HG02852 (cell line): ENCODE data around the gene INPP4A.

Experiments
- ATAC-seq: cut with Tn5 transposase; IDR thresholded peaks from one replicate; pipeline ENCODE4 v1.9.1; 2021; ENCODE audit warnings: mild to moderate bottlenecking, moderate library complexity; ENCODE audit not compliant: unreplicated experiment

Gene INPP4A

DNA sequence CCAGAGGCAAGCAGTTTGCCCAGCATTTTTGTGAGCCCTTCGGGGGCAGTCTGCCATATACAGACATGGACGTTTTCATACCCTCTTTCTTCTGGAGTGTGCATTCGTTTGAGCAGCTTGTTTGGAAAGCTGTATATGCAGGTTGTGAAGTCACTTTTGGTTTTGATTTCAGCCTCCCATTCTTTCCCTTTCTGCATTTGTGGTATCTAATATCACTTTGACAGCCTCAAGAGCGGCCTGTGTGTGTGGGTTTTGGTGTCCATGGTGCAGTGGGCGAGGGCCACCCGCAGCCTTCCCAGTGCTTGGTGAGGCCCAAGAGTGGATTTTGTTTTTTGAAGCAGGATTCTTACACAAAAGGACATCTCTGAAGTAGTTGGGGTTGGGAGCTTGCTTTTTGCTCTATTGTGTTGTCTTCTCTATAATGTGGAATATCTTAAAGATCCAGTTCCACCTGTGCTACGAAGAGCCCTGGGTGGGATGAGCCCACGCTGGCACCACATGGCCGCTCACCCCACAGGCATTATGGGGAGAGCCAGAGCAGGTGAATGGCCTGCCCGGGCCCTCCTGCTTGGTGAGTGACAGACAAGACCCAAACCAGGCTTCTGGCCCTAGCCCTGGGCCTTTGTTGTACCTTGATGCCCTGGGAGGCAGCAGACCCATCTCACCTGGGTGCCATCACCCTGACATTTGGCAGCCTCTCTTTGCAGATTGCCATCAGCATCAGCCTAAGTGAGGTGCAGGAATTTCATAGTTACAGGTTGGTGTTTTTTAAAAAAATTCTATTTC, 29.5 kb downstream of the INPP4A start:
- ATAC-seq = peak; percentile 42

- no peak for ATAC-seq
Measured at GRCh38 chr2:98474979-98475632, 30.4 kb downstream of the INPP4A start.

DNA sequence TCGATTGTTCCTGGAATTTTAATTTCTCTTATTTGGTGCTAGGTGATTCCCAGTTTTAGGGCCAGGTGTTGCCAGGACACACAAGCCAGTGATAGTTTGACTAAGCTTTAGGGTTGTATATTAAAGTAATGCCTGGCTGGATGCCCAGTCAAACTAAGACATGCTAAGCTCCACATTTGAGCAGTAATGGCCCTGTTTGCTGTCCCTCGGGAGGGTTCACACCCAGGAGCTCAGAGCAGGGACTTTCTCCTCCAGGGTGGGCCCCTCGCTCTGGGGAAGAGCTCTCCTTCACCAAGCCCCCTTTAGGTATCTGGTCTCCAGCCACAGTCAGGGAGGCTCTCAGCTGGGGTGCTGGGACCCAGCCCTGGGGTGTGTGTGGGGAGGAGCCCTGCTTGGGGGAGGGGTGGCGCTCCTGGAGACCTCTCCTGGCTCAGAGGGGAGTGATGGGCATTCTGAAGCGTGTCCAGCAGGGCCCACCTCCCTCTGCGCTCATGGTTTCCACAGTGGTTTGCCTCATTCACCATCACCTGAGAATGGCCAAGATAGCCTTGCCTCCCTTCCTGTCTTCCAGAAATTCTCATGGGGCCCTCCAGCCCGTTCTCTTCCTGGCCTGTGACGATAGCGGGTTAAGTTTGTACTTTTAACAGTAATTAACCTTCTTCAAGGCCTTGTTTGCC, 31.7 kb downstream of the INPP4A start:
- peak; percentile 36 for ATAC-seq

DNA sequence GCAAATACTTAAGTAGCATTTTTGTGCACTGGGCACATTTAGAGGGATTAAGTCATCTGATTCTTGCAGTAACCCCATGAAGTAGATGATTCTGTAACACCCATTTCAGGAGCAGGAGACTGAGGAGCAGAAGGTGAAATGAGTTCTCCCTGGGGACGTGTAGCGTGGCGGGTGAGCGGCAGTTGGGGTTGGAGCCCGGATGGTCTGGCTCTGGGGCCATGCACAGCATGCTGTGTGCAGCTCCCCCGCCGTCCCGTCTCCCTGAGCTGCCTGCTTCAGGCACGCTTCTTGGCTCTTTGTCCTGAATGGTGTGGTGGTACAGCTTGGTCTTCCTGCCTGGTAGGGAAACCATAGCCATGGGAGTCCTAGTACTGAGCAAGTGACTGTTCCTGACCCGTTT, 32.4 kb downstream of the INPP4A start:
- no peak for ATAC-seq

GRCh38 chr2:98477506-98477905, 32.8 kb downstream of the INPP4A start:
- no peak for ATAC-seq

DNA sequence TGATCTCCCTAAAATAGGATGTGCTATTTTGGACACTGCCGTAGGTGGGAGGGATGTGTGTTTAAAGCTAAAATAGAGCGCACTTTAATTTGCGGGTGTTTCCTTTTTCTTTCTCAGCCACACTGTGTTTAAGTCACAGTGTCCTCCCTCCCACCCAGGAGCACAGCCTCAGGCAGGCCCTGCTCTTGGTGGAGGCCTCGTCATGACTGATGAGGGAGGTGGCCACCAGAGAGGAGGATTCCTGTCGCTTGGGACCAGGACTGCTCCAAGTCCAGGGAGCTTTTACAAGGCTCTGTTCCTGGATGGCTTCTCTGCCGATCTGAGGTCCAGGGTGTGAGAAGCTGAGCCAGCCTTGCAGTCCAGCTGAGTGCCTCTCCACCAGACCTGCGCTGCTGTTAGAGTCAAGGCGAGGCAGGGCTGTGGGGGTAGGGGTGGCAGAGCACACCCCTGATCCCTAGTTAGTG, 33.5 kb downstream of the INPP4A start:
- ATAC-seq = no peak

- ATAC-seq = no peak
Measured at GRCh38 chr2:98478907-98479306, 34.2 kb downstream of the INPP4A start.

DNA sequence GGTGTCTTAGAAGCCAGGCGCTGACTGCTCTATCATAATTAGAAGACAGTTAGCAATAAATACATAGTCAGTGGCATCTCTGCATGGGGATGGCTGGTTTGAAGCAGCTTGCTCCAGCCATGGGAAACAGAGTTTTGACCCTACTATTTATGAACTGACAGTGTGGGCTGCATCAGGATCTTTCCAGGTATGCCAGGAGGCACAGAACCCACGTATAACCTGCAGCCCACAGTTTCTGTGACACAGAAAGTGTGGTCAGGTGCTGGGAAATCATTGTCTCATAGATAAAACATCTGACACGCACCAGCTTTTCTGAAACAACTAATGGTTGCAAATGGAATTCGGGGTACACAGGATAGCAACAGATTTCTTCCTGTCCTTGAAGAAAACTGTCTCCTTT, 34.7 kb downstream of the INPP4A start:
- no peak for ATAC-seq

GRCh38 chr2:98479959-98480524, 35.4 kb downstream of the INPP4A start:
- no peak for ATAC-seq

DNA sequence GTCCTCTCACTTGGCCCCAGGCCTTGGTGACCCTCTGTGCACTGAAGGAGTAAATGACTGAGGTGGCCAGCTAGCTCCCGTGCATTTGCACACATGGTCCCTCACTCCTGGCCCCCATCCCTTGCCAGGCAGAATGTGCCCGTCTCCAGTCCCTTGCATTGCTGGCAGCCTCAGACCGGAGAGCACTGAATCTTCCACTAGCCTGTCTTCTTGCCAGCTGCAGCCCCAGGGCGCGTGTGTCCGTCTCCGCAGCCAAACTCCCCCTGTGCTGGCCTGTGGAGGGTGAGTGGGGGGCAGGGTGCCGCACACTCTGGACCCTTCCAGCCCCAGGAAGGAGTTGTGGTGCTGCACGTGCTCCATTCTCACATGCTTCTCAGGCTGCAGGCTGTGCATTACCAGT, 35.9 kb downstream of the INPP4A start:
- ATAC-seq = no peak

GRCh38 chr2:98482362-98482761, 37.7 kb downstream of the INPP4A start:
- no peak for ATAC-seq

GRCh38 chr2:98483257-98483861, 38.7 kb downstream of the INPP4A start:
- peak; percentile 67 for ATAC-seq

DNA sequence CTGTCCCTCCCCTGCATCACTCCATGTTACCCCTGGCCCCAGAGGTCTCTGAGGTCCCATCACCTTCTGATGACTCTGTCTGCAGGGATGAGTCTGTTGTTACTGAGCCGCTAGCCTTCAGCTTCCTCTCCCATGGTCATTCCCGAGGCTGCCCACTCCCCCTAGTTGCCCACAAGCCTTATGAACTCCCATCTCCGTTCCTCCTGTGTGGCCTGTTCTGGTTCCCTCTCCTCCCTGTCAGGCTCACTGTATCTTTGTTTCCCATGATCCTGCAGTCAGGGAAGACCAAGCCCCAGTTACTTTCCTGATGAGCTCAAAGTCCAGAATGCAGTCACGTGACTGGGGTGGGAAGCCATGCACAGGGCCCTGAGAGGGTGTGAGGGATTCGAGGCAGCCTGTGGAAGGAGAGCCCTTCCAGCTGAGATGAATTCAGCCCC, 39.5 kb downstream of the INPP4A start:
- no peak for ATAC-seq

GRCh38 chr2:98484652-98485452, 40.2 kb downstream of the INPP4A start:
- no peak for ATAC-seq

GRCh38 chr2:98485453-98485755, 40.7 kb downstream of the INPP4A start:
- ATAC-seq = no peak

DNA sequence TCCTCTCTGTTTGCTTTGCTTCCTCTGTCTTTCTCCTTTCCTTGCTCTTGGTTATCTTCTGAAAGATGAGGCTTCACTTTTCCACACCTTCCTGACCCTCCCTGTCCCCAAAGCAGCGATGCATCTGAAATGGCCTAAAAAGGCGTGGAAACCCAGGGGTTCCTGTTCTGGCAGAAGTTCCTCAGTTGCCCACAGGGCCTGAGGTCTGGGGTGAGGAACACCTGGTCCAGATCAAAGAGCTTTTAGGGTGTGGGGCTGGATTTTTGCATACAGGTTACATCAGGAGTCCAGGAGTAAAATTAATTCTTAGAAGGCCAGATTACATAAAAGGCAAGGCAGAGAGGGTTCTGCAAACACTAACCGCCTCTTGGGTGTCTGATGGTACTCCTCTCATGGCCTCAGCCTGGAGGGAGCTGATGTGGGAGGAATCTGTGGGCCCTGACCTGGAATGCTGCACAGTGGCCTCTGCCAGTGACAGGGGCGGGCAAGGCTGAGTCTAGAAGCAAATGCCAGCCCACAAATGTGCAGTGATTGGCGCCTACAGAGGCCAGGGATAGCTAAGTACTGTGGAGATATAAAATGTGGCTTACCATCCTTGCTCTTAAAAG, 41.8 kb downstream of the INPP4A start:
- ATAC-seq = no peak

- ATAC-seq = no peak
Measured at GRCh38 chr2:98487101-98487805, 42.6 kb downstream of the INPP4A start.

DNA sequence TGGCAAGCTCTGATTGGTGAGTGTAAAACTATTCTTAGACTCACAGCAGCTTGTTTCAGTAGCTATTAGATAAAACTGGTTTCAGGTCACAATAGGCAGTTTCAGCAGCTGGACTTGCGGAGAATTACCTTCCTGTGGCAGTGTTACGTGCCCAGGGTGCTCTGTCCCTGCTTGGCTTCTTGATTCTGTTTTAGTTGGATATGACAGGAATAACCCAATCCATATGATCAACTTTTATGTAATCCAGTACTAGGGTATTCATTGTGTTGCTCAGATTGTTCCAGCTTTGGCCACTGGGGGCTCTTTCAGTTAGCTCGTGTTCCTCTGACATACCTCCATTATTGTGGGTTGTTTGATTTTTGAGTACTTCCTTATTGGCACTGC, 43.1 kb downstream of the INPP4A start:
- peak; percentile 66 for ATAC-seq

GRCh38 chr2:98488252-98488651, 43.6 kb downstream of the INPP4A start:
- no peak for ATAC-seq
